GM23338 (cell line): ENCODE data around the gene MAPRE2. TPM values are rescaled to one million over a fixed set of nuclear protein-coding genes. Genes with fewer than 3 reads are reported as not detected.

Source experiments
- ATAC-seq: fragments of 200-7000 bp; cut with Tn5 transposase; 3 replicates; pipeline ENCODE4 v1.9.1; 2020
- DNase-seq: peaks from one replicate; pipeline ENCODE4 v3.0.0-alpha.2; 2015; ENCODE audit warnings: low spot score
- H2AFZ ChIP-seq: fragments of 200-600 bp; sonication (generic); 2 replicates; pipeline ENCODE4 v1.8.0; 2016; ENCODE audit warnings: antibody characterized with exemption, mild to moderate bottlenecking, moderate library complexity
- H3F3A ChIP-seq: fragments of 200-600 bp; sonication (generic); replicated peaks from 2 replicates; pipeline ENCODE4 v1.8.0; 2017; ENCODE audit warnings: antibody characterized with exemption, mixed run types, low read depth
- H3K27ac ChIP-seq: fragments of 200-600 bp; sonication (generic); 2 replicates; pipeline ENCODE4 v1.6.1; 2016; ENCODE audit warnings: low read depth
- H3K27me3 ChIP-seq: fragments of 200-600 bp; sonication (generic); 2 replicates; pipeline ENCODE4 v1.8.0; 2016; ENCODE audit warnings: mild to moderate bottlenecking, mixed run types, moderate library complexity; ENCODE audit not compliant: insufficient read depth
- H3K36me3 ChIP-seq: fragments of 200-600 bp; sonication (generic); 2 replicates; pipeline ENCODE4 v1.8.0; 2016; ENCODE audit warnings: mild to moderate bottlenecking; ENCODE audit not compliant: insufficient read depth
- H3K4me1 ChIP-seq: fragments of 200-600 bp; sonication (generic); 2 replicates; pipeline ENCODE4 v1.8.0; 2016; ENCODE audit warnings: mild to moderate bottlenecking, moderate library complexity; ENCODE audit not compliant: insufficient read depth
- H3K4me2 ChIP-seq: fragments of 200-600 bp; sonication (generic); 2 replicates; pipeline ENCODE4 v1.7.1; 2017; ENCODE audit warnings: mixed run types
- H3K4me3 ChIP-seq: fragments of 200-600 bp; sonication (generic); 2 replicates; pipeline ENCODE4 v1.6.1; 2016; ENCODE audit warnings: mixed run types
- H3K79me2 ChIP-seq: fragments of 200-600 bp; sonication (generic); replicated peaks from 2 replicates; pipeline ENCODE4 v1.8.0; 2017; ENCODE audit warnings: mild to moderate bottlenecking; ENCODE audit not compliant: insufficient read depth
- H3K9me2 ChIP-seq: fragments of 200-600 bp; sonication (generic); 2 replicates; pipeline ENCODE4 v1.8.0; 2017; ENCODE audit not compliant: insufficient read depth
- H4K20me1 ChIP-seq: fragments of 200-600 bp; sonication (generic); replicated peaks from 2 replicates; pipeline ENCODE4 v1.8.0; 2017; ENCODE audit warnings: mild to moderate bottlenecking; ENCODE audit not compliant: insufficient read depth
- H3K27ac Mint-ChIP-seq: 2 replicates; pipeline ENCODE4 v1.8.0; 2020; ENCODE audit warnings: inconsistent platforms, mild to moderate bottlenecking, moderate library complexity, mixed read lengths
- H3K27me3 Mint-ChIP-seq: 3 replicates; pipeline ENCODE4 v1.8.0; 2022; ENCODE audit warnings: low read depth, mild to moderate bottlenecking, moderate library complexity, mixed read lengths, inconsistent platforms; ENCODE audit not compliant: insufficient read depth, poor library complexity
- H3K36me3 Mint-ChIP-seq: 3 replicates; pipeline ENCODE4 v1.8.0; 2021; ENCODE audit warnings: low read depth, mild to moderate bottlenecking, inconsistent platforms, moderate library complexity, mixed read lengths
- H3K4me1 Mint-ChIP-seq: 3 replicates; pipeline ENCODE4 v1.8.0; 2020; ENCODE audit warnings: mild to moderate bottlenecking, inconsistent platforms, mixed read lengths
- H3K4me3 Mint-ChIP-seq: 3 replicates; pipeline ENCODE4 v1.8.0; 2021; ENCODE audit warnings: moderate library complexity, mild to moderate bottlenecking, inconsistent platforms, mixed read lengths
- H3K9me3 Mint-ChIP-seq: 3 replicates; pipeline ENCODE4 v1.8.0; 2020; ENCODE audit warnings: moderate library complexity, mild to moderate bottlenecking, inconsistent platforms, mixed read lengths
- CREB1 ChIP-seq: fragments of 250-450 bp; sonication (Bioruptor Pico); IDR thresholded peaks from 2 replicates; pipeline ENCODE4 v1.5.0; 2020; ENCODE audit warnings: low read depth, mild to moderate bottlenecking, moderate library complexity
- CTCF ChIP-seq, 2 experiments: fragments of 200-600 bp in 1 of 2; sonication (generic) in 1 of 2; conservative IDR thresholded peaks; 2 replicates each; pipeline versions ENCODE4 v1.5.1 to v1.6.1; 2016 to 2017; ENCODE audit warnings: antibody characterized with exemption in 2 of 2, low read depth in 2 of 2, mild to moderate bottlenecking in 2 of 2, moderate library complexity in 1 of 2
- ETS1 ChIP-seq: IDR thresholded peaks from 2 replicates; pipeline ENCODE4 v1.6.1; 2016; ENCODE audit warnings: antibody characterized with exemption
- EZH2 ChIP-seq: fragments of 200-600 bp; sonication (generic); IDR thresholded peaks from one replicate; pipeline ENCODE4 v1.8.0; 2017; ENCODE audit warnings: antibody characterized with exemption, mild to moderate bottlenecking, low read depth; ENCODE audit not compliant: unreplicated experiment
- EZH2phosphoT487 ChIP-seq: fragments of 200-600 bp; sonication (generic); IDR thresholded peaks from one replicate; pipeline ENCODE4 v1.8.1; 2018; ENCODE audit warnings: antibody characterized with exemption; ENCODE audit not compliant: unreplicated experiment
- NANOG ChIP-seq: IDR thresholded peaks from 2 replicates; pipeline ENCODE4 v1.6.1; 2016; ENCODE audit warnings: antibody characterized with exemption, borderline replicate concordance
- POLR2AphosphoS5 ChIP-seq: IDR thresholded peaks from 2 replicates; pipeline ENCODE4 v1.6.1; 2016; ENCODE audit warnings: antibody characterized with exemption, low read depth
- REST ChIP-seq: IDR thresholded peaks from one replicate; pipeline ENCODE4 v1.6.1; 2018; ENCODE audit warnings: antibody characterized with exemption; ENCODE audit not compliant: unreplicated experiment
- STAT1 ChIP-seq: IDR thresholded peaks from one replicate; pipeline ENCODE4 v1.6.1; 2016; ENCODE audit warnings: antibody characterized with exemption; ENCODE audit not compliant: unreplicated experiment
- ZNF114 ChIP-seq: fragments of 250-450 bp; sonication (Bioruptor Pico); IDR thresholded peaks from 2 replicates; pipeline ENCODE4 v1.5.0; 2020; ENCODE audit warnings: mild to moderate bottlenecking, moderate library complexity
- ZNF331 ChIP-seq: fragments of 250-450 bp; sonication (Bioruptor Pico); IDR thresholded peaks from 2 replicates; pipeline ENCODE4 v1.5.0; 2020; ENCODE audit warnings: low read depth, mild to moderate bottlenecking, moderate library complexity
- ZNF462 ChIP-seq: fragments of 250-450 bp; sonication (Bioruptor Pico); IDR thresholded peaks from 2 replicates; pipeline ENCODE4 v1.5.0; 2020; ENCODE audit warnings: mild to moderate bottlenecking, moderate library complexity
- polyA plus RNA-seq: library from polyadenylated mRNA; unstranded; fragments of >200 nt; fragmentation: Nextera tagmentation; extraction: Ambion mirVana; gene quantifications from 2 replicates; pipeline ENCODE4 v1.2.1, GENCODE V29; 2016
- total RNA-seq: library from RNA; depleted of rRNA; stranded (reverse); fragments of >200 nt; shearing (Covaris generic); gene quantifications from 2 replicates; pipeline ENCODE4 v1.2.3, GENCODE V29; 2014

The MAPRE2 gene
- total and polyA plus RNA-seq, 2 experiments from 2014 or later = 17.8 to 40.4 TPM

GRCh38 chr18:35043207-35043606, 2.0 kb downstream of the MAPRE2 start (continued):
- TF ChIP-seq CTCF (conservative IDR thresholded peaks at IDR 0.05; ENCODE audit: low read depth in 2 of 2) (no peak), POLR2AphosphoS5 (no peak), NANOG (no peak), ZNF331 (CRISPR knock-in tag) (no peak), REST (no peak), CREB1 (CRISPR knock-in tag) (no peak), STAT1 (no peak), EZH2 (no peak), EZH2phosphoT487 (no peak), ZNF114 (no peak)

GRCh38 chr18:35045121-35045520, 3.9 kb downstream of the MAPRE2 start:
- Mint-ChIP-seq H3K4me3 (no peak overlapping the region), H3K36me3 (peaks cover 4% of the 10 kb centered on the region; the same call in 1 of the 3 replicates), H3K27me3 (peaks cover 4% of the 10 kb centered on the region), H3K27ac (no peak overlapping the region), H3K9me3 (no peaks in the 10 kb centered on the region; the same call in 2 of the 3 replicates), H3K4me1 (peaks cover 60% of the 10 kb centered on the region)
- H2AFZ ChIP-seq = no peak overlapping the region
- H3K4me3 ChIP-seq = no peak overlapping the region
- H3K79me2 ChIP-seq = peaks cover 81% of the 10 kb centered on the region
- no peaks in the 10 kb centered on the region for H3K9me2 ChIP-seq
- no peak for ATAC-seq
- no peak overlapping the region for H3K4me2 ChIP-seq
- no peaks in the 10 kb centered on the region for H3F3A ChIP-seq
- H3K27ac ChIP-seq = no peak overlapping the region
- peaks cover 38% of the 10 kb centered on the region for H3K4me1 ChIP-seq
- DNase-seq = no peak
- no peaks in the 10 kb centered on the region for H3K36me3 ChIP-seq
- H3K27me3 ChIP-seq = no peaks in the 10 kb centered on the region
- peaks cover 3% of the 10 kb centered on the region; the same call in 1 of the 2 replicates for H4K20me1 ChIP-seq
- TF ChIP-seq ZNF462 (CRISPR knock-in tag) (no peak), ZNF114 (no peak), CREB1 (CRISPR knock-in tag) (no peak), NANOG (no peak), STAT1 (no peak), POLR2AphosphoS5 (no peak), EZH2phosphoT487 (no peak), ETS1 (no peak), ZNF331 (CRISPR knock-in tag) (no peak), EZH2 (no peak)
